ENCODE data around the gene GGACT. TPM values are rescaled to one million over a fixed set of nuclear protein-coding genes. Genes with fewer than 3 reads are reported as not detected.
A peak's percentile ranks its signal among the peaks of the same experiment; 100 is the strongest.

The GGACT gene
- total RNA-seq, 6 donors from 2014 or later: 0.67 to 8.5 (median 5.7) TPM

DNA sequence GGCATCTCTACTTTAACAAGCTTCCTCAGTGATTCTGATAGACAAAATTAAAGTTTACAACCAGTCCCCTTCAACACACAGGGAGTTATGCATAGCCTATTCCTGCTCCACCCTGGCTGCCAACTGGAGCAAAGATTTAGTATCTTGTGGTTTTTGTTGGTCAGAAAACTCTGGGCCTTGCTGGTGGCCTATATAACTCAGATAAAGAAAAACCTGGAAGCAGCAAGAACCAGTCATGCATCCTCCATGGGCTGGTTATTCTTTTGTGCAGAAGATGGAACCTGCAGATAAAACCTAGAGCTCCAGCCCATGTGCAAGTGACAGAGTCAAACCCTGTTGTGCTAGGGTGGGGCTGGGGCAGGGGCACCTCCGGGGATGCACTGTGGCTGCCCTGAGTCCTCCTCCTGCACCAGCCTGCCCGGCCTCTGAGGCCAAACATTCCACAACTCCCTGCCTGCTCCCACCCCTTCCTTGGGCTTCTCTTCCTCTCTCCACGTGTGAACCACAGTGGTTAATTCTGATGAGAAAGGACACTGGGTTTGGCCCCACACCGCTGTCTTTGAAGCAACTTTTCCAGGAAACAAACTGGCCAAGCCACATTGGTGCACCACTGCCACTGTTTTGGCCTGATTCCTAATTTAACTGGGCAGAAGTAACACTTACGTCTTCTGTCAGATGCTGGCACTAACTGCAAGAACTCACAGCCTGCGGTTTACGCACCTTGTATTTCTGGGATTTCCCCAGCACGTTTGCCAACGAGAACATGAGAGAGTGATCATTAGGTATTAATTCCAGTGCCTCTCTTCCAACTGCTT, 23.3 kb upstream of the GGACT start:
- TF ChIP-seq, protein P1, sequence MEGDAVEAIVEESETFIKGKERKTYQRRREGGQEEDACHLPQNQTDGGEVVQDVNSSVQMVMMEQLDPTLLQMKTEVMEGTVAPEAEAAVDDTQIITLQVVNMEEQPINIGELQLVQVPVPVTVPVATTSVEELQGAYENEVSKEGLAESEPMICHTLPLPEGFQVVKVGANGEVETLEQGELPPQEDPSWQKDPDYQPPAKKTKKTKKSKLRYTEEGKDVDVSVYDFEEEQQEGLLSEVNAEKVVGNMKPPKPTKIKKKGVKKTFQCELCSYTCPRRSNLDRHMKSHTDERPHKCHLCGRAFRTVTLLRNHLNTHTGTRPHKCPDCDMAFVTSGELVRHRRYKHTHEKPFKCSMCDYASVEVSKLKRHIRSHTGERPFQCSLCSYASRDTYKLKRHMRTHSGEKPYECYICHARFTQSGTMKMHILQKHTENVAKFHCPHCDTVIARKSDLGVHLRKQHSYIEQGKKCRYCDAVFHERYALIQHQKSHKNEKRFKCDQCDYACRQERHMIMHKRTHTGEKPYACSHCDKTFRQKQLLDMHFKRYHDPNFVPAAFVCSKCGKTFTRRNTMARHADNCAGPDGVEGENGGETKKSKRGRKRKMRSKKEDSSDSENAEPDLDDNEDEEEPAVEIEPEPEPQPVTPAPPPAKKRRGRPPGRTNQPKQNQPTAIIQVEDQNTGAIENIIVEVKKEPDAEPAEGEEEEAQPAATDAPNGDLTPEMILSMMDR (IDR thresholded peaks at IDR 0.05): no peak
- TF ChIP-seq EP300 (IDR thresholded peaks at IDR 0.05): no peak
- no peak for TF ChIP-seq POLR2A (IDR thresholded peaks at IDR 0.05)
- TF ChIP-seq POLR2AphosphoS5 (IDR thresholded peaks at IDR 0.05): no peak
- WGBS, 2 donors: 62 to 74% methylated on average over 9 of the region's 9 CpGs
- no peaks in the 10 kb centered on the region for H3K9me3 ChIP-seq
- H3K4me3 ChIP-seq: no peak overlapping the region
- H3K36me3 ChIP-seq: peaks cover 0 to 11% (median 5%) of the 10 kb centered on the region in 4 donors
- H3K27me3 ChIP-seq: no peaks in the 10 kb centered on the region
- H3K27ac ChIP-seq: no peak overlapping the region
- H3K4me1 ChIP-seq: no peaks in the 10 kb centered on the region
- DNase-seq (peak in 1 of 2 donors; percentile 17), ATAC-seq (ENCODE audit: low FRiP score in 2 of 2) (peak; percentile 29 to 32)

DNA sequence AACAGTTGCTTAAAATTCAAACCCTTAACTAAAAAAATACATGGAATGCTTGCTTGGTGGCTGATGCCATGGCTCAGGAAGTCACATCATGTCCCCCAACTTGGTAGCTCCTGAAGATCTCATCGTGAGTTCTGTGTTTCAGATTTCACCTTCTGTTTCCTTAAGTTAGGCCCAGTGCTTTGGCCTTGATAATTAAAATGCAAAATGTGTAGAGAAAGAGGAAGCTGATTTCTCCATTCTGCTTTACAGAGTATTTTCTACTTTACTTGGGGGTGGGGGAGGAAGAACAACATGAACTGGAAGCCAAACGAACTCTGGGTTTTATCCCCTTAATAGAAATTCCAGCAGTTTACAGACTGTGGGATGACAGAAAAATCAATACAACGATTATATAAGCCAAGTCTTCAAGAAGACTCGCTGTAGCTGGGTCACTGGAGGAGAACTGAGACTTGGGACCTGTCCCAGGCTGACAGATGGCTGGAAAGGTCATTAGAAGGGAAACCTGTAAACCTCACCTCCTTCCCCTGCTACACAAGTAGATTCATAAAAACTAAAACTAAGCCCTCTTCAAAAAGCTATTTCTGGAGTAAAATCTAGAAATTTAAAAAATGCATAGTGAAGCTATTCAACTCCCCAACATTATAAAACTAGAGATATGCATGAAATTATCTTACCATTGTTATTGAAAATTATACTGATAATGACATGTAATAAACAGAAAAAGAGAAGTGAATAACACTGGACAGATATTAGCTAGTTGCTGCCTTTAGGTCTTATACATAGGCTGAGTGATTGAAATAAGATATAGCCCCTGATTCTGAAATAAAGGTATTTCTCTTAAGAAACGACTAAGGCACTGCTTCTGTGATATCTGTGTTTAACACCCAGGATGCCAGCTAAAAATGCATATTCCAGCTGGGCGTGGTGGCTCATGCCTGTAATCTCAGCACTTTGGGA, 22.1 kb upstream of the GGACT start:
- TF ChIP-seq EP300 (IDR thresholded peaks at IDR 0.05): no peak
- no peak for TF ChIP-seq POLR2AphosphoS5 (IDR thresholded peaks at IDR 0.05)
- TF ChIP-seq, protein P1 (IDR thresholded peaks at IDR 0.05): no peak
- TF ChIP-seq POLR2A (IDR thresholded peaks at IDR 0.05): no peak
- H3K27ac ChIP-seq: no peak overlapping the region
- 57 to 78% methylated on average over 6 of the region's 6 CpGs for WGBS, 2 donors
- no peaks in the 10 kb centered on the region for H3K27me3 ChIP-seq
- no peak overlapping the region for H3K4me3 ChIP-seq
- ATAC-seq (ENCODE audit: low FRiP score in 2 of 2) (no peak), DNase-seq (no peak)
- peaks cover 0 to 11% (median 5%) of the 10 kb centered on the region in 4 donors for H3K36me3 ChIP-seq
- H3K9me3 ChIP-seq: no peaks in the 10 kb centered on the region
- H3K4me1 ChIP-seq: no peaks in the 10 kb centered on the region

DNA sequence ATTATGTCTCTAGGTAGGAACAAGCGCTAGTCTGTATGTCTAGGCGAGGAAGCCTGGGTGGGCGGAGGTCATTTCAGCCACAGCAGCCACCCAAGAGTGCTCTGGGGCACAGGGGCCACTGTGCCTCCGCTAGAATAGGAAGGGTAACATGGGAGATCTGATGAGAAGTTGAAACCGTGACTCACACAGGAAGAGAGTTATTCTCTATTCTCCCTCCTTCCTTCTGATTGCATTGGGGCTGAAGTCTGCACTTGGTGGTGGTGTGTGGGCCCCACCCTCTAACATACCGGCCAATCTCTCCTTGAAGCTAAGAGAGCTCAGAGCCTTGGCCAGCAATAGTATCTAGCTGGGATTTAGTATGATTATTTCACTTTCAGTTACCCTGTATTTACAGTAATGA, 20.3 kb upstream of the GGACT start:
- Histone ChIP-seq H3K9me3 (no peaks in the 10 kb centered on the region), H3K27ac (no peak overlapping the region), H3K27me3 (no peaks in the 10 kb centered on the region), H3K36me3 (peaks cover 0 to 11% (median 5%) of the 10 kb centered on the region in 4 donors), H3K4me1 (no peaks in the 10 kb centered on the region), H3K4me3 (no peak overlapping the region)
- DNase-seq (no peak), ATAC-seq (ENCODE audit: low FRiP score in 2 of 2) (peak in 1 of 2 donors; percentile 40)
- WGBS, 2 donors: 70 to 79% methylated on average over 6 of the region's 6 CpGs
- TF ChIP-seq POLR2A (IDR thresholded peaks at IDR 0.05) (no peak), POLR2AphosphoS5 (IDR thresholded peaks at IDR 0.05) (no peak), EP300 (IDR thresholded peaks at IDR 0.05) (no peak)
- TF ChIP-seq, protein P1 (IDR thresholded peaks at IDR 0.05): no peak

DNA sequence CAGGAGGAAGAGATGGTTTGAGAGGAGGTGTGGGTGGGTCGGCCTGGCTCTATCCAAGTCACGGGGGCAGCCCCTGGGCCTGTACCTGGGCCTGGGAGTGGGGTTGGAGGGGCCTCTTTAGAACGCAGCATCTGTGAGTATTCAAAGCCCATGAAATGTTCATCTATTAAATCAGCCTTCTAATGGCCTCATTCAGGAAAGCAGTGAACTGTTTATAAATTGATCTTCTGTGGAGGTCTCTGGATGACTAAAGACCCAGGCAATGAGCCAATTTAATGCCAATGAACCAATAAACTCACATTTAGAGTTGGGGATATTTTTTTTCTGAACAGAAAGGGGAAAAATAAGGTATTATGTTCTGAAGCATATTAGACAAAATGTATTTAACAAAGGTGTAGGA, 19.9 kb upstream of the GGACT start:
- no peak for TF ChIP-seq EP300 (IDR thresholded peaks at IDR 0.05)
- TF ChIP-seq, protein P1 (IDR thresholded peaks at IDR 0.05): no peak
- no peak for TF ChIP-seq POLR2A (IDR thresholded peaks at IDR 0.05)
- no peak for TF ChIP-seq POLR2AphosphoS5 (IDR thresholded peaks at IDR 0.05)
- 94 to 95% methylated on average over 3 of the region's 3 CpGs for WGBS, 2 donors
- no peak overlapping the region for H3K4me3 ChIP-seq
- ATAC-seq (ENCODE audit: low FRiP score in 2 of 2) (no peak), DNase-seq (peak in 1 of 2 donors; percentile 7)
- no peaks in the 10 kb centered on the region for H3K4me1 ChIP-seq
- no peak overlapping the region for H3K27ac ChIP-seq
- H3K36me3 ChIP-seq: peaks cover 0 to 11% (median 5%) of the 10 kb centered on the region in 4 donors
- H3K9me3 ChIP-seq: no peaks in the 10 kb centered on the region
- H3K27me3 ChIP-seq: no peaks in the 10 kb centered on the region
